GM18507 (cell line): ENCODE data around the gene HLA-E.
"Not testable (repeated sequence)": the region's sequence is repeated elsewhere in the genome, so short reads cannot be mapped to it uniquely, and the experiment has no call there.

Experiments used
- DNase-seq: peaks from one replicate; pipeline ENCODE4 v3.0.0; 2011; ENCODE audit warnings: low read depth; ENCODE audit not compliant: insufficient read length; ENCODE audit errors: extremely low spot score
- FAIRE-seq: peaks from 2 replicates; lab custom pipeline; 2011; peaks lifted over from hg19 to GRCh38; lab: Jason Lieb, UNC

Gene HLA-E

DNA sequence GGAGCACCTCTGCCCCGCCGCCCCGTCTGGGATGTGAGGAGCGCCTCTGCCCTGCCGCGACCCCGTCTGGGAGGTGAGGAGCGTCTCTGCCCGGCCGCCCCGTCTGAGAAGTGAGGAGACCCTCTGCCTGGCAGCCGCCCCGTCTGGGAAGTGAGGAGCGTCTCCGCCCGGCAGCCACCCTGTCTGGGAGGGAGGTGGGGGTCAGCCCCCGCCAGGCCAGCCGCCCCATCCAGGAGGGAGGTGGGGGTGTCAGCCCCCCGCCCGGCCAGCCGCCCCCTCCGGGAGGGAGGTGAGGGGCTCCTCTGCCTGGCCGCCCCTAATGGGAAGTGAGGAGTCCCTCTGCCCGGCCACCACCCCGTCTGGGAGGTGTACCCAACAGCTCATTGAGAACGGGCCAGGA is 14.2 kb upstream of the HLA-E start:
- not testable (repeated sequence) for FAIRE-seq

DNA sequence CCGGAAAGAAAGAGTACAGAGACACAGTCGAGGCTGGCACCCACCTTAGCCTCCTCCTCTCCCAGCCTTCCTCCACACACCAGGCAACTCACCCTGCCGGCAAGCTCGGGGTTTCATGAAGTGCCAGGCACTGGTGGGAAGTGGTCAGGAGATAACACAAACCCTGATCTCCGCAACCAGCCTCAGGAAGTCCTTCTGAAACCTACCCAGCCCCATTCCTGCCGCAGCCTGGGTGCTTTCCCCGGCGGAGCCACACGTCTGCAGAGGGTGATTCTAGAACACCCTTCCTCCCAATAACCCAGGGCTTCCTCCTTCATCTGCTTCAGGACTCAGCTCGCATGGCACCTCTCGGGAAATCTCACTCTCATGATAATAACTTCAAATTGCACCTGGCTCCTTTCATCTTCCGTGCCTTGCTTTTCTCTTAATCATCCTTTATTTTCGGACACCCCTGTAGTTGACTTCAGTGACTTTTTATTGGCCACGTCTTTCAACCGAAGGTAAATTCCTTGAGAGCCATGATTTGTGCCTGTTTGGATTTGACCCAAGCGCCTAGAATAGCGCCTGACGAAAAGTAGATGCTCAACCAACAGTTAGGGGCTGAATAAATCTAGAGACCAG is 8.7 kb upstream of the HLA-E start:
- no peak for DNase-seq
- FAIRE-seq, result peak; percentile 65

More for the DNA sequence above, 14.2 kb upstream of the HLA-E start:
- DNase-seq, result not testable (repeated sequence)

DNA sequence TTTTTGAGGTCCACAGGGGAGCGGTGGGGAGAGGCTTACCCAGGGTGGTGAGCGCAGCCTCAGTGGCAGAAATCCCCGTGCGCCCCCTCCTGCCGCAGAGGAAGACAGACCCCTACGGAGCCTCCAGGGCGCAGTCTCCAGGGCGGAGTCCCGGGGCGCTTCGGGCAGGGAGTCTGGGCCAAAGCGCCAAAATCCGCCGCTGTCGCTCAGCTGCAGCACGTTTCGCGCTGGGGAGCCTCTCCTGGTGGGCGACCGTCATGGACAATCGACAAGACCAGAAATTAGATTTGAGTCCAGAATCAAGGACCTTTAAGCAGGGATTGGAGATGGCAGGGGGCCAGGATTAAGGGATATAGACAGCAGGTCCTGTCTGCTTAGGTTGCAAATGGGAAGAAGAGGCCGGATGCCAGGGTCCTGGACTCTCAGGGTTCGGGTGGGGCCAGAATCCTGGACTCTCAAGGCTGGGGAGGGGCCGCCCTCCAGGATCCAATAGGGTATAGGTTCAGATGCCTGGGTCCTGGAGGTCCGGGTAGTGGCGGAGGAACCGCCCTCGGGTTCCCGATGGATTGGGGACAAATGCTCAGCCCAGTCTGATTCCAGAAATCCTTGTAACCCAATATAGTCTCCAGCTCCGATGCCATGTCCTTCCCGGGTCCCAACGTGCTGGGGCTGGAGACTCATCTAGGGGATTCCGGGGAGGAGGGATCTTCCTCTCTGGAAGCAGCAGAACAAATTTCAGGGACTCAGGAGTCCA is 7.9 kb upstream of the HLA-E start:
- no peak for FAIRE-seq
- no peak for DNase-seq

DNA sequence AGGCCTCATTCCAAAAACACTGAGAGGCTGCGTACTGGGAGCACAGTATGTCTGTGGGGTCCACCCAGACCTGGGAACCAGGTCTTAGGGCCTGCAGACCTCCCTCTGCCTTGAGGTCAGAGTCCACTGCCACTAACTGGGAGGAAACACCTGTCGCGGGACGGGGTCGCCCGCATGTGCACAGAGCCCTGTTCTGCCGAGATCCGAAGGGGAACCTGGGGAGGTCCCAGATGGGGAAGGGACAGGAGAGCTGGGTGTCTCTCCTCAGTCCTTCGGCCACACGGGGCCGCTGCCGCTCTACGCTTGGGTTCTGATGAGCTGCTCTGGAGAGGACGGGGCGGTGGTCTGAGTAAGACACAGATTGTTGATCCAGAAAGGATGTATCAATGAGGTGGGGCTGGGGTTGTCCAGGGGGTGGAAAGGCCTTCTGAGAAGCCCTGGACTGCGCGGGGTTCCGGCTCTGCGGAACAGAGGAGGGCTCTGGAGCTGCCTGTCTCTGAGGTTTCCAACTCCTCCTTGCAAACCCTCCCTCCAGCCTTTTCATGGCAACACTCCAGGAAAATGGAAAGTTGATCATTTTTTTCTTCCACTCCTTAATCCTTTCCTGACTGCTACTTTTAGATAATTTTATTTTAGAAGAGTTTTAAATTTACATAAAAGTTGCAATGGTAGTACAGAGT is 7.2 kb upstream of the HLA-E start:
- peak; percentile 64 for DNase-seq
- FAIRE-seq, result peak; percentile 86

DNA sequence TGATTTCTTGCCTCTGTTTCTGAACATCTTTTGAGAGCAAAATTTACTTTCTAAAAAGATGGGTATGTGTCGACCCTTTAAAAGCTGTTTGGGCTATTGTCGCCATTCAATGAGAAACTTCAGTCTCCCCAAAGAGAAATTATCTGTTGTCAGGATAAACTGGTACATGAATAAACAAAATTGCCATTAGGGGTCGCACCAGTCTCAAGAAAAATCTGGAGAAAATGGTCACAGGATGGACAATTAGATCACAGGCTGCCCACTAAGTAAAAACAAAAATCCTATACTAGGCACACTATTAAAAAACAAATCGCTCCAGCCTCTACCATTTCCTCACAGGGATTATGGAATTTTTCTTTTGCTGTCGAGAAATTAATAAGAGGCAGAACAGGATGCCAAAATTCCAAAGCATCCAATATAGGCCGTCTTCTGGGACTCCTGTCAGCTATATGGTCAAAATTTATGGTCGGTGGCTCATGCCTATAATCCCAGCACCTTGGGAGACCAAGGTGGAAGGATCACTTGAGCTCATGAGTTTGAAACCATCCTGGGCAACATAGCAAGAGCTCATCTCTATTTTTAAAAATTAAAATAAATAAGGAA is 5.5 kb upstream of the HLA-E start:
- FAIRE-seq (peak; percentile 86), DNase-seq (no peak)

DNA sequence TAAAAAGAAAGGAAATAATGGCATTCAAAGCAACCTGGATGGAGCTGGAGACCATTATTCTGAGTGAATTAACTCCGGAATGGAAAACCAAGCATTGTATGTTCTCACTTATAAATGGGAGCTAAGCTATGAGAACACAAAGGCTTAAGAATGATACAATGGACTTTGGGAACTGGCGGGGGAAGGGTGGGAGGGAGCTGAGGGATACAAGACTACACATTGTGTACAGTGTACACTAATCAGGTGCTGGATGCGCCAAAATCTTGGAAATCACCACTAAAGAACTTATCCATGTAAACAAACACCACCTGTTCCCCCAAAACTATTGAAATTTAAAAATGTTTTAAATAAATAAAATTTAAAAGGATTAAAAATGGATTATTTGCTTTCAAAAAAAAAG is 4.1 kb upstream of the HLA-E start:
- FAIRE-seq (no peak), DNase-seq (no peak)

DNA sequence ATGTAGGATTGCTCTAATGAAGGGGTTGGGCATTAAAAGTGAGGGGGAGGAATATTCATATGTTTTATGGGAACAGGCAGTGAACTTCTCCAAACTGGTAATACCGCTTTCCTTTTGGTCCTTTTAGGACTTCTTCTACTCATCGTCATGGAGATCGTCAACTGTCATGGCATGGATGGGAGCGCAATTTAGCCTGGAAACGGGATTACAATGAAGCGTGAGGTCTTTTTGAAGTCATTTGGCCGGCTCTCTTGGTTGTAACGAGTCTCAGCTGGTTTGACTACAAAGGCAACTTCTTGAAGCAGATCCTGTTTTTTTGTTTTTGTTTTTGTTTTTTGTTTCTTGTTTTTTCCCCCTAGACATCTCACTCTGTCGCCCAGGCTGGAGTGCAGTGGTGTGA is 1.4 kb upstream of the HLA-E start:
- FAIRE-seq (no peak), DNase-seq (no peak)

DNA sequence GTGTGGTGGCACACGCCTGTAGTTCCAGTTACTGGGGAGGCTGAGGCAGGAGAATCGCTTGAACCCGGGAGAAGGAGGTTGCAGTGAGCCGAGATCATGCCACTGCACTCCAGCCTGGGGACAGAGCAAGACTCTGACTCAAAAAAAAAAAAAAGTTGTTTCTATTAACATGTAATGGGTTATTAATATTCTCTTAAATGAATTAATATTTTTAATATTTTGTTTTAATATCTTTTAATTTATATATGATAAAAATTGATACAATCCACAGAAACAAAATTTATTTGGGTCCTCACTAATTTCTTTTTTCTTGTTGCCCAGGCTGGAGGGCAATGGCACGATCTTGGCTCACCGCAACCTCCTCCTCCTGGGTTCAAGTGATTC is 620 bp upstream of the HLA-E start:
- FAIRE-seq, DNase-seq: not testable (repeated sequence)

DNA sequence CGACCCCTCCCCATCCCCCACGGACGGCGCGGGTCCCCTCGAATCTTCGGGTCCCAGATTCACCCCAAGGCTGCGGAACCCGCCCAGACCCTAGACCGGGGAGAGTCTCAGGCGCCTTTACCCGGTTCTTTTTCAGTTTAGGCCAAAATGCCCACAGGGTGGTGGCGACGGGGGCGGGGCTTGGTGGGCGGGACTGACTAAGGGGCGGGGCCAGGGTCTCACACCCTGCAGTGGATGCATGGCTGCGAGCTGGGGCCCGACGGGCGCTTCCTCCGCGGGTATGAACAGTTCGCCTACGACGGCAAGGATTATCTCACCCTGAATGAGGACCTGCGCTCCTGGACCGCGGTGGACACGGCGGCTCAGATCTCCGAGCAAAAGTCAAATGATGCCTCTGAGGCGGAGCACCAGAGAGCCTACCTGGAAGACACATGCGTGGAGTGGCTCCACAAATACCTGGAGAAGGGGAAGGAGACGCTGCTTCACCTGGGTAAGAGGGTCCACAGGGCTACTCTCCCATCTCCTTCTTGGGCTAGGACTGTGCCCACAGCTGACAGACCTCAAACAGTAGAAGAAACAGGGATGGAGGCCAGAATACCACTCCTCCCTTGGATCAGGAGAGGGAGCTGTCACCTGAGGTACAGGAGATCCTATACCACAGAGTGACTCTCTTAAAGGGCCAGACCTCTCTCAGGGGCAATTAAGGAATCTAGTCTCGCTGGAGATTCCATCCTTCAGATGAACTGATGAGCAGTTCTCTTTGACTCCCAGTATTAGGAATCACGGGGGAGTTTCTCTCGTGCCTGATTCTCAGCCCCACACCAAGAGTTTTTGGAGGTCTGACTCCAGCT is 942 bp downstream of the HLA-E start:
- DNase-seq, result no peak
- peak; percentile 75 for FAIRE-seq

DNA sequence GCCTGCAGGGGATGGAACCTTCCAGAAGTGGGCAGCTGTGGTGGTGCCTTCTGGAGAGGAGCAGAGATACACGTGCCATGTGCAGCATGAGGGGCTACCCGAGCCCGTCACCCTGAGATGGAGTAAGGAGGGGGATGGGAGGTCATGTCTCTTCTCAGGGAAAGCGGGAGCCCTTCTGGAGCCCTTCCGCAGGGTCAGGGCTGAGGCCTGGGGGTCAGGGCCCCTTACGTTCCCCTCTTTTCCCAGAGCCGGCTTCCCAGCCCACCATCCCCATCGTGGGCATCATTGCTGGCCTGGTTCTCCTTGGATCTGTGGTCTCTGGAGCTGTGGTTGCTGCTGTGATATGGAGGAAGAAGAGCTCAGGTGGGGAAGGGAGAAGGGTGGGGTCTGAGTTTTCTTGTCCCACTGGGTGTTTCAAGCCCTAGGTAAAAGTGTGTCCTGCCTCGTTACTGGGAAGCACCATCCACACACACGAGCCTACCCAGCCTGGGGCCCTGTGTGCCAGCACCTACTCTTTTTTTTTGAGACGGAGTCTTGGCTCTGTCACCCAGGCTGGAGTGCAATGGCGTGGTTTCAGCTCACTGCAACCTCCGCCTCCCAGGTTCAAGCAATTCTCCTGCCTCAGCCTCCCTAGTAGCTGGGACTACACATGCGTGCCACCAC is 2.1 kb downstream of the HLA-E start:
- DNase-seq, FAIRE-seq: not testable (repeated sequence)

DNA sequence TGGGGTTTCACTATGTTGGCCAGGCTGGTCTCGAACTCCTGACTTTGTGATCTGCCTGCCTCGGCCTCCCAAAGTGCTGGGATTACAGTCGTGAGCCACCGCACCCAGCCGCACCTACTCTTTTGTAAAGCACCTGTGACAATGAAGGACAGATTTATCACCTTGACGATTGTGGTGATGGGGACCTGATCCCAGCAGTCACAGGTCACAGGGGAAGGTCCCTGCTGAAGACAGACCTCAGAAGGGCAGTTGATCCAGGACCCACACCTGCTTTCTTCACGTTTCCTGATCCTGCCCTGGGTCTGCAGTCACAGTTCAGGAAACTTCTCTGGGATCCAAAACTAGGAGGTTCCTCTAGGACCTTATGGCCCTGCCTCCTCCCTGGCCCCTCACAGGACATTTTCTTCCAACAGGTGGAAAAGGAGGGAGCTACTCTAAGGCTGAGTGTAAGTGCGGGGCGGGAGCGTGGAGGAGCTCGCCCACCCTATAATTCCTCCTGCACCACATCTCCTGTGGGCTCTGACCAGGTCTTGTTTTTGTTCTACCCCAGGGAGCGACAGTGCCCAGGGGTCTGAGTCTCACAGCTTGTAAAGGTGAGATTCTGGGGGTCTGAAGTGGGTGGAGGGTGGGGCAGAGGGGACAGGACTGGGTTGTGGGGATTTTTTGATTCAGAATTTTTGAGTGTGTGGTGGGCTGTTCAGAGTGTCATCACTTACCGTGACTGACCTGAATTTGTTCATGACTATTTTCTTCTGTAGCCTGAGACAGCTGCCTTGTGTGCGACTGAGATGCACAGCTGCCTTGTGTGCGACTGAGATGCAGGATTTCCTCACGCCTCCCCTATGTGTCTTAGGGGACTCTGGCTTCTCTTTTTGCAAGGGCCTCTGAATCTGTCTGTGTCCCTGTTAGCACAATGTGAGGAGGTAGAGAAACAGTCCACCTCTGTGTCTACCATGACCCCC is 3.0 kb downstream of the HLA-E start:
- DNase-seq, result no peak
- no peak for FAIRE-seq

DNA sequence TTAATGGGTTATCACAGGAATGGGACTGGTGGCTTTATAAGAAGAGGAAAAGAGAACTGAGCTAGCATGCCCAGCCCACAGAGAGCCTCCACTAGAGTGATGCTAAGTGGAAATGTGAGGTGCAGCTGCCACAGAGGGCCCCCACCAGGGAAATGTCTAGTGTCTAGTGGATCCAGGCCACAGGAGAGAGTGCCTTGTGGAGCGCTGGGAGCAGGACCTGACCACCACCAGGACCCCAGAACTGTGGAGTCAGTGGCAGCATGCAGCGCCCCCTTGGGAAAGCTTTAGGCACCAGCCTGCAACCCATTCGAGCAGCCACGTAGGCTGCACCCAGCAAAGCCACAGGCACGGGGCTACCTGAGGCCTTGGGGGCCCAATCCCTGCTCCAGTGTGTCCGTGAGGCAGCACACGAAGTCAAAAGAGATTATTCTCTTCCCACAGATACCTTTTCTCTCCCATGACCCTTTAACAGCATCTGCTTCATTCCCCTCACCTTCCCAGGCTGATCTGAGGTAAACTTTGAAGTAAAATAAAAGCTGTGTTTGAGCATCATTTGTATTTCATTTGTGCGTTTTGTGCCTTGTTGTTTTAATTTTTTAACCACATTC is 4.4 kb downstream of the HLA-E start:
- FAIRE-seq (no peak), DNase-seq (no peak)

DNA sequence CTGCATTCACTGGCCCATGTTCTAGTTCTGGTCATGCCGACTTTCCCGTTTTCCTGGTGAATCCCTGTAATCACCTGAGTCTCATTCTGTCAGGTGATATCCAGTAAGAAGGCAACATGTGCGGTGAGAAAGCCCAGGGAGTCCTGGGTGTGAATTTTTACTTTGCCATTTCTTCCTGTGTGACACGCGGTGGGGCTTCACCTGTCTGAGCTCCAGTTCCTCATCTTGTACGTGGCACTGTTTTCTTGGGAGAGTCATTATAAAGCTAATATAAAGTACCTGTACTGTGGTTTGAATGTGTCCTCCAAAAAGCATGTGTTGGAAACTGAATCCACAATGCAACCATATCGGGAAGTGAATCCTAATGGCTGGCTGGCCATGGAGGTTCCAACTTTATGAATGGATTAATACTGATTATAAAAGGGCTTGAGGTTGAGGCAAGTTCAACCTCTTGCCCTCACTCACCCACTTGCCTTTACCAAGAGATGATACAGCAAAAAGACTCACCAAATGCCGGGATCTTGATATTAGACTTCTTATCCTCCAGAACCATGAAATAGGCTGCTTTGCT is 5.1 kb downstream of the HLA-E start:
- DNase-seq (no peak), FAIRE-seq (peak; percentile 55)

DNA sequence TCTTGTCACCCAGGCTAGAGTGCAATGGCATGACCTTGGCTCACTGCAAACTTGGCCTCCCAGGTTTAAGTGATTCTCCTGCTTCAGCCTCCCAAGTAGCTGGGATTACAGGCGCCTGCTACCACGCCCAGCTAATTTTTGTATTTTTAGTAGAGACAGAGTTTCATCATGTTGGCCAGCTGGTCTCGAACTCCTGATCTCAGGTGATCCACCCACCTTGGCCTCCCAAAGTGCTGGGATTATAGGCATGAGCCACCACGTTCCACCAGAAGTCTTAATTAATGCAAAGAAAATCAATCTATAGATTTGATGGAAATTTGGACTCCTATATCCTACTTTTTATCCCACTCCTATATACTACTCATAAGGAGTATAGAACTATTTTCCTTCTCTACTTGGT is 5.8 kb downstream of the HLA-E start:
- FAIRE-seq, DNase-seq: not testable (repeated sequence)

DNA sequence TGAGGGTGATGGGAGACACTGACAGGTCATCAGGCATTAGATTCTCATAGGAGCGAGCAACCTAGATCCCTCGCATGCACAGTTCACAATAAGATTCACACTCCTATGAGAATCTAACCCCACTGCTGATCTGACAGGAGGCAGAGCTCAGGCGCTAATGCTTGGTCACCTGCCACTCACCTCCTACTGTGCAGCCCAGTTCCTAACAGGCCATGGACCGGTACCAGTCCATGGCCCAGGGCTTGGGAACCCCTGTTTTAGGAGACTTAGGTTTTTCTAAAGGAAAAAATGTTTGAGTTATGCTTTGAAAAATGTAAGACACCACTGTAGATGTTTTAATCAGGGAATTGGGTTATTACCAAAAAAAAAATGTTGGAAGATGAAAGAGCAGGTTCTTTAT is 6.7 kb downstream of the HLA-E start:
- no peak for DNase-seq
- no peak for FAIRE-seq

DNA sequence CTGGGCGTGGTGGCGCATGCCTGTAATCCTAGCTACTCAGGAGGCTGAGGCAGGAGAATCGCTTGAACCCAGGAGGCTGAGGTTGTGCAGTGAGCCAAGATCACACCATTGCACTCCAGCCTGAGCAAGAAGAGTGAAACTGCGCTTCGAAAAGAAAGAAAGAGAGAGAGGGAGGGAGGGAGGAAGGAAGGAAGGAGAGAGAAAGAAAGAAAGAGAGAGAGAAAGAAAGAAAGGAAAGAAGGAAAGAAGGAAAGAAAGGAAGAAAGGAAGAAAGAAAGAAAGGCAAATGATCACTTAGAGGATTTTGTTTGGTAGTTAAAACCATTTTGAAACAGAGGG is 7.9 kb downstream of the HLA-E start:
- DNase-seq, FAIRE-seq: not testable (repeated sequence)

DNA sequence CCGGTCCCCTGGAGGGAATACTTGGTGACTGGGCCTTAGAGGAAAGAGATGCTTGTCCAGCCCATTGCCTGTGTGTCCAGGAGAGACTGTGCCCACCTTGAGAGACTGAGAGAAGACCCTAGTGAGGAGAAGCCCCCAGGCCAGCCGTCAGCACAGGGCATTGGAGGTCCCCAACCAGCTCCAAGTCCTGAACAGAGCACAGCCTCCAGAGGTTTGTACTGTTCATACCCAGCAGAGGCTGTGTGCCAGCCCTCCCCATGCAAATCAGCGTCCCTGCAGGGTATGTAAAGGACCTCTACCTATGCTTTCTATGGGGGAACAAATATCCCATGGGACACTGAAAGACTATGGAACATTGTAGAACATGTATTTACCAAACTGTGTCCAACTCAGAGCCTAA is 8.4 kb downstream of the HLA-E start:
- DNase-seq (no peak), FAIRE-seq (no peak)
